ENCODE results near the gene COG1. TPM values are rescaled to one million over a fixed set of nuclear protein-coding genes. Genes with fewer than 3 reads are reported as not detected.

The COG1 gene
- total and polyA plus RNA-seq, 2 of the 8 experiments (the other 6 are each of a cell fraction or from before 2014, with no cell fraction given) = 11.0 to 19.5 TPM

DNA sequence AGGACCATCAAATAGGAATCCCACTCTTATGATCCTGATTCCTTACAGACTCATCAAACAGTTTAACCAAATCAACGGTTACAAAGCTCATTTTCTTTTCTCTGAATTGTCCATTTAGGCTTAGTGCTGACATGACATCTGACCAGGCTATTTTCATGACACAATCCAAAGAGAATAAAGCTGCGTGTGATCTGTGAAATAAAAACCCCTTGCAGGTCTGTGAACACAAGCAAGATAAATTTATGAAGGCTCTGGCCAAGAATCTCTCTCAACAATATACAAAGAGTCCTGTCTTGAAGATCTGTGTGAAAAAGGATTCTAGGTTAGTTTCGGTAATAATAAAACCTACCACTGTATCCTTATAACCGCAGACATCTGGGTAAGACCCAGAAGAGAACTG lies 22.0 kb downstream of the COG1 start (continued):
- TF ChIP-seq SIN3A (conservative IDR thresholded peaks at IDR 0.05 in 1 of 2, IDR thresholded peaks at IDR 0.05 in 1 of 2; ENCODE audit: low read depth in 1 of 2, low read length in 2 of 2) (no peak), TAF7 (optimal IDR thresholded peaks at IDR 0.05; ENCODE audit: borderline replicate concordance, low read depth, low read length) (no peak)
